Fibroblast of mammary gland (primary cell): ENCODE data around the gene PLA2G4A.

Experiments
- DNase-seq: peaks from one replicate; pipeline ENCODE4 v3.0.0-alpha.2; 2010; ENCODE audit warnings: low read depth
- H3K4me3 ChIP-seq: 2 replicates; pipeline ENCODE4 v1.5.1; 2011; ENCODE audit warnings: low read depth, mild to moderate bottlenecking, low read length, moderate library complexity; ENCODE audit not compliant: control insufficient read depth
- CTCF ChIP-seq: conservative IDR thresholded peaks from 2 replicates; pipeline ENCODE4 v1.5.1; 2011; ENCODE audit warnings: low read depth, low read length, inconsistent platforms; ENCODE audit not compliant: control insufficient read depth, insufficient read depth

PLA2G4A gene

DNA sequence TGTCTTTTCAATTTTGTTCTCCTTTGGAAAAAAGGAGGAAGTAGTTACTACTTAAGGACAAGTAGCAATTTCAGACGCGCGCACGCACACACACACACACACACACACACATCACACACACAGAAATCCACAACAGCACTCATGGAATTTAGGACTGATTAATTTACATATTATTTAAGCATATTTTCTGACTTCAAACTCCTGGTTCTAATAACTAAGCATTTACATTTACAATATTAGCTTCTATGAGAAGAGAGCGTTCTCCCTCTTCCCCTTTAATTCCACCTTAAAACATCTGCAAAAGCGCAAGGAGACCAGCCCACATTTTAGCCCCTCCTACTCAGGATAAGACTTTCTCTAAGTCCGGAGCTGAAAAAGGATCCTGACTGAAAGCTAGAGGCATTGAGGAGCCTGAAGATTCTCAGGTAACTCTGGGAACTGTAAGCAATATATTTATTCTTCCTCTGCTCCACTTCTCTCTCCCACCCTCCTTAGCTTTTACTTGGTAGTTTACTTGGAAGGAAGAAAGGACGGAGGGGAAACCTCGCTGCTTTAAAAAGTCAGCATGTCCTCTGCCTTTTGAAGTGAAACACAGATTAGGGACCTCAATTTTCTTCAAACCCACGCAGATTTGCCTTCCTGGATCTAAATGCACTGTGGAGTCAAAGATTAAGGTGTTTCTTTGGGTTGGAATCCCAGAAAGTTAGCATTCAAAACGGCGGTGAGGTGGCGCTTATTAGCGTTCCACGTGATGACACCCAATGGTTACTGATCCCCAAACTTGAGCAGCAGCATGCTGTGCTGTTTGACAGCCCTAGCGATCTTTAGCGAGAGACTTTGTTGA lies at the start of gene PLA2G4A:
Gene PLA2G4A, plus strand, starts transcription at position 339 of the 844 bp plus-strand sequence. CDS start 25,406 bp downstream, outside the sequence.
- no peak for TF ChIP-seq CTCF
- DNase-seq, result peak; percentile 77
- peak within 1 kb of the TSS; percentile 90 for H3K4me3 ChIP-seq

DNA sequence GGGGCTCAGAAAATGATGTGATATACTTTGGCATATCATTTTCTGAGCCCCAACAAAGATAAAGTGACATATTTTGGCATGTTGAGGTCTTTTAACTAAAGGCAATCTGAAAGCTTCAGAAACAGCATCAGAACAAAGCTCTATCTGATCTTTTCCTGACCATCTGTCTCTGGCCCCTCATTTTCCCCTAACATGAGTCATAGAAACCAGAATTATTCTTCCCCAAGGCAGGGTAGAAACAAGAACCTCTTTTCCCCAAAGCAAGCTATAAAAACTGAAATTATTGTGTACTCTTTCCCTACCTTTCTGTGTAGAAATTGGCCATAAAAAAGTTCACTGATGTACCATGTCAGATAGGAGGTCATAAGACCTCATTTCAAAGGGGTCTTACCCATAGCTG lies 48.7 kb upstream of the PLA2G4A start:
- no peak overlapping the region for H3K4me3 ChIP-seq
- DNase-seq, result no peak
- TF ChIP-seq CTCF, result no peak

DNA sequence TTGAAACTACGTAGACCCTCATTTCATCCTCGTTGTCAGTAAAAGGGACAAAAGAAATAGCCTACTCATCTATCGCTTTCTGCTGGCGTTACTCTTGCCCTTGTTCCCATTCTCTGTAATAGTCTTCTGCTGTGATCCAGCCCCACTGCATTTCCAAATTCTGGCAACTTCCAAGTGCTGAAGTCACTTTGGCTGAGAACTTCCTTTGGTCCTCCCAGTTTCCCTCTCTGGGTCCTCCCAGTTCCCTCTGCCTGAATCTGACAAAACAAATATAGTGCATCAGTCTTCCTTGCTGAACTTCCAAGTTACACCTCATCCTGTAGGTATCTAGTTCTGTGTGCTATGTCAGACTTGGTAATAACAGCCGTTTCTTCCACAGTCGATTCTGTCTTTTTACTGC lies 47.0 kb upstream of the PLA2G4A start:
- H3K4me3 ChIP-seq, result no peak overlapping the region
- DNase-seq, result peak; percentile 23
- no peak for TF ChIP-seq CTCF

GRCh38 chr1:186782791-186783190 lies 46.0 kb upstream of the PLA2G4A start:
- TF ChIP-seq CTCF, result no peak
- no peak overlapping the region for H3K4me3 ChIP-seq
- DNase-seq, result peak; percentile 18

GRCh38 chr1:186783193-186783592 lies 45.6 kb upstream of the PLA2G4A start:
- DNase-seq, result no peak
- TF ChIP-seq CTCF, result no peak
- no peak overlapping the region for H3K4me3 ChIP-seq

DNA sequence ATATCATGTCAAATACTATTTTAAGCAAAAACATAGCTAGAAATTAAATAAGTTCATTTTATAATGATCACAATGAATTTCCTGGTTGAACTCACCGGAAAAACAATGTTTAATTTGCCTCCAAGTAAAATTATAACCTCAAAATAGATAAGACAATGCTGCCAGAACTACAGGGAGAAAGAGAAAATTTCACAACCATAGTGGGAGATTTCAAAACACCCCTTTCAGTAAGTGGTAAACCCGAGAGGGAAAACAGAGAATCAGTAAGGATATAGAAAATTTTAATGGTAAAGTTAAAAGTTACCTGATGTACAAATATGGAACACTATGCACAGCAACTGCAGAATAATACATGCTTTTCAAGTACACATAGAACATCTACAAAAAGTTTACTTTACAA lies 43.2 kb upstream of the PLA2G4A start:
- peak; percentile 4 for DNase-seq

More for the DNA sequence above, 43.2 kb upstream of the PLA2G4A start:
- no peak overlapping the region for H3K4me3 ChIP-seq
- TF ChIP-seq CTCF, result no peak
